SK-N-SH (cell line): ENCODE data around the gene VAMP1. TPM values are rescaled to one million over a fixed set of nuclear protein-coding genes. Genes with fewer than 3 reads are reported as not detected.

ENCODE experiments used
- CTCF ChIA-PET: fragments of 300-600, 350-600 bp; formaldehyde crosslinking; extraction: SDS; loops from one replicate; lab custom pipeline; 2021; lab: Yijun Ruan, JAX
- POLR2A ChIA-PET: fragments of 350-600 bp; sonication (Branson Sonifier 250); formaldehyde crosslinking; extraction: SDS; loops from one replicate; lab custom pipeline; 2020; ENCODE audit warnings: antibody characterized with exemption, inconsistent platforms; lab: Yijun Ruan, JAX
- DNase-seq: peaks from one replicate; pipeline ENCODE4 v3.0.0; 2012
- H2AFZ ChIP-seq: fragments of 200-600 bp; sonication (generic); 2 replicates; pipeline ENCODE4 v1.8.1; 2016; ENCODE audit warnings: antibody characterized with exemption, mild to moderate bottlenecking, low read depth
- H3F3A ChIP-seq: fragments of 200-600 bp; sonication (generic); replicated peaks from 2 replicates; pipeline ENCODE3; 2016; ENCODE audit warnings: antibody characterized with exemption, mild to moderate bottlenecking; ENCODE audit not compliant: insufficient read depth
- H3K27ac ChIP-seq, 2 experiments: fragments of 200-500 bp in 1 of 2; fragments of 200-600 bp in 1 of 2; sonication (Bioruptor generic) in 1 of 2; sonication (generic), shearing (Covaris generic) in 1 of 2; 2 replicates each; pipeline versions ENCODE4 v1.5.1 to v1.6.1; 2014 to 2016; ENCODE audit warnings: low read depth in 2 of 2, inconsistent platforms in 1 of 2, low read length in 1 of 2, mild to moderate bottlenecking in 1 of 2, mixed read lengths in 1 of 2
- H3K27me3 ChIP-seq: fragments of 200-600 bp; sonication (generic), shearing (Covaris generic); 2 replicates; pipeline ENCODE4 v1.6.1; 2016; ENCODE audit warnings: mixed run types; ENCODE audit not compliant: insufficient read depth
- H3K36me3 ChIP-seq, 2 experiments: fragments of 200-500 bp in 1 of 2; fragments of 200-600 bp in 1 of 2; sonication (Bioruptor generic) in 1 of 2; sonication (generic) in 1 of 2; replicated peaks in 1 of 2; 2 replicates each; pipeline versions ENCODE3 to v1.5.1; 2014 to 2016; ENCODE audit warnings: low read length in 1 of 2, mild to moderate bottlenecking in 1 of 2; ENCODE audit not compliant: insufficient read depth in 2 of 2, control insufficient read depth in 1 of 2
- H3K4me1 ChIP-seq, 2 experiments: fragments of 200-500 bp in 1 of 2; fragments of 200-600 bp in 1 of 2; sonication (Bioruptor generic) in 1 of 2; sonication (generic), shearing (Covaris generic) in 1 of 2; 2 replicates each; pipeline versions ENCODE4 v1.5.1 to v1.6.1; 2014 to 2016; ENCODE audit warnings: low read depth in 1 of 2, low read length in 1 of 2, mixed run types in 1 of 2; ENCODE audit not compliant: insufficient read depth in 2 of 2, control insufficient read depth in 1 of 2
- H3K4me2 ChIP-seq: fragments of 200-600 bp; sonication (generic), shearing (Covaris generic); 2 replicates; pipeline ENCODE4 v1.6.1; 2017; ENCODE audit warnings: mixed run types
- H3K4me3 ChIP-seq, 2 experiments: fragments of 200-500 bp in 1 of 2; fragments of 200-600 bp in 1 of 2; sonication (Bioruptor generic) in 1 of 2; sonication (generic), shearing (Covaris generic) in 1 of 2; 2 replicates each; pipeline versions ENCODE4 v1.5.1 to v1.8.1; 2014 to 2016; ENCODE audit warnings: low read depth in 2 of 2, inconsistent platforms in 1 of 2, low read length in 1 of 2, mild to moderate bottlenecking in 1 of 2, mixed read lengths in 1 of 2, moderate library complexity in 1 of 2
- H3K79me2 ChIP-seq: fragments of 200-600 bp; sonication (generic); 2 replicates; pipeline ENCODE4 v1.8.1; 2017; ENCODE audit warnings: mild to moderate bottlenecking; ENCODE audit not compliant: insufficient read depth
- H3K9ac ChIP-seq: fragments of 200-600 bp; sonication (generic); 2 replicates; pipeline ENCODE4 v1.6.1; 2017; ENCODE audit warnings: mixed run types
- H3K9me2 ChIP-seq: fragments of 200-600 bp; sonication (generic); 2 replicates; pipeline ENCODE4 v1.6.1; 2017; ENCODE audit warnings: mixed run types
- H3K9me3 ChIP-seq: fragments of 200-600 bp; sonication (generic); 2 replicates; pipeline ENCODE4 v1.6.1; 2017; ENCODE audit warnings: mixed run types, mild to moderate bottlenecking, moderate library complexity
- H4K20me1 ChIP-seq: fragments of 200-600 bp; sonication (generic); 2 replicates; pipeline ENCODE4 v1.6.1; 2017; ENCODE audit warnings: mild to moderate bottlenecking, mixed run types; ENCODE audit not compliant: insufficient read depth
- EP300 ChIP-seq, 2 experiments: IDR thresholded peaks; 2 replicates each; pipeline versions ENCODE4 v1.4.0 to v1.6.1; 2012; ENCODE audit warnings: borderline replicate concordance in 1 of 2, low read depth in 1 of 2, low read length in 1 of 2
- FOSL2 ChIP-seq: IDR thresholded peaks from 2 replicates; pipeline ENCODE4 v1.4.0; 2012; ENCODE audit warnings: low read depth, mild to moderate bottlenecking, moderate library complexity, borderline replicate concordance
- FOXM1 ChIP-seq: IDR thresholded peaks from 2 replicates; pipeline ENCODE4 v1.4.0; 2012; ENCODE audit warnings: low read depth, mild to moderate bottlenecking
- JUND ChIP-seq: IDR thresholded peaks from 2 replicates; pipeline ENCODE4 v1.4.0; 2012
- MEF2A ChIP-seq: IDR thresholded peaks from 2 replicates; pipeline ENCODE4 v1.4.0; 2012; ENCODE audit warnings: low read depth, borderline replicate concordance
- NFIC ChIP-seq: IDR thresholded peaks from 2 replicates; pipeline ENCODE4 v1.4.0; 2012; ENCODE audit warnings: borderline replicate concordance
- POLR2AphosphoS5 ChIP-seq: IDR thresholded peaks from 2 replicates; pipeline ENCODE4 v1.6.1; 2012; ENCODE audit warnings: low read depth, low read length
- RAD21 ChIP-seq: IDR thresholded peaks from 2 replicates; pipeline ENCODE4 v1.6.1; 2012; ENCODE audit warnings: mild to moderate bottlenecking, low read length
- RCOR1 ChIP-seq: fragments of 150-350 bp; IDR thresholded peaks from 2 replicates; pipeline ENCODE4 v1.6.1; 2017; ENCODE audit warnings: antibody characterized with exemption, low read length
- SMC3 ChIP-seq: IDR thresholded peaks from 2 replicates; pipeline ENCODE4 v1.6.1; 2012; ENCODE audit warnings: low read depth, low read length, improper control_type of control experiment
- TAF1 ChIP-seq: IDR thresholded peaks from 2 replicates; pipeline ENCODE4 v1.6.1; 2012; ENCODE audit warnings: low read depth, mild to moderate bottlenecking, low read length, moderate library complexity, borderline replicate concordance
- TCF12 ChIP-seq: IDR thresholded peaks from 2 replicates; pipeline ENCODE4 v1.4.0; 2012
- YY1 ChIP-seq: IDR thresholded peaks from 2 replicates; pipeline ENCODE4 v1.4.0; 2012; ENCODE audit warnings: low read depth, mild to moderate bottlenecking
- WGBS: methylation state at CpG from one replicate; pipeline ENCODE4 v1.1.6; 2017; ENCODE audit warnings: low lambda C conversion rate; 5-methylcytosine and 5-hydroxymethylcytosine counted together
- polyA plus RNA-seq, 3 experiments: library from polyadenylated mRNA; depleted of rRNA; stranded (reverse); fragments of >200 nt; gene quantifications; 2 replicates each; pipeline ENCODE4 v1.2.3, GENCODE V29; 2012
- TF ChIP-seq, protein P1 (sequence below): IDR thresholded peaks from 2 replicates; pipeline ENCODE4; 2012
- TF ChIP-seq, protein P2 (sequence below): IDR thresholded peaks from 2 replicates; pipeline ENCODE4 v1.4.0; 2012; ENCODE audit warnings: low read depth, borderline replicate concordance
- TF ChIP-seq, protein P3 (sequence below): IDR thresholded peaks from 2 replicates; pipeline ENCODE4 v1.6.1; 2012; ENCODE audit warnings: mild to moderate bottlenecking, low read depth, low read length, moderate library complexity
- TF ChIP-seq, protein P4 (sequence below): fragments of 150-350 bp; IDR thresholded peaks from 2 replicates; pipeline ENCODE4 v1.6.1; 2017; ENCODE audit warnings: antibody characterized with exemption, low read length, low read depth, borderline replicate concordance
- TF ChIP-seq, protein P5 (sequence below): IDR thresholded peaks from 2 replicates; pipeline ENCODE4 v1.4.0; 2012; ENCODE audit warnings: low read depth, borderline replicate concordance

The VAMP1 gene
- polyA plus RNA-seq, 1 of the 3 experiments (the other 2 are of a cell fraction): 36.8 TPM

DNA sequence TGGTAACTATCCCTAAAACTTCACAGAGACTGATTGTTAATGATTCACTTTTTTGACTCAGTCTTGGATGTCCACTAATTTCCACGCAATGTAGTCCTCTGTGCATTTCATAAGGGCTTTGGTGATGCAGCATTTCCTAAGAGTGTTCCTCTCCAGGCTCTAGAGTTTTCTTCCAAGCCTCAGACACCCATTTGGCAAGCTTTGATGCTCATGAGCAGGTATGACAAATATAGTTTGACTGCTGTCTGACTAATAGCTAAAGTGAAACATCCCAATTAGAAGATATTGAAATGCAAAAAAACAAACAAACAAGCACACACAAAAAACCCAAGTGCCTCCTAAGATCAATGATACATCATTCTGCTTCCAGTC, 1.5 kb upstream of the VAMP1 start:
- H3K4me2 ChIP-seq: no peak overlapping the region
- POLR2A ChIA-PET: interaction anchor here (2.2 to 2.9 kb wide), 2 partner anchors 21 to 64 kb away, joined by 16 to 23 read pairs; partner anchors contain the start of gene MRPL51

More for the DNA sequence above, 1.5 kb upstream of the VAMP1 start:
- TF ChIP-seq MEF2A (no peak), RCOR1 (no peak), FOXM1 (no peak), RAD21 (no peak), SMC3 (no peak), TCF12 (no peak), YY1 (no peak), EP300 (IDR thresholded peaks at IDR 0.05; ENCODE audit: borderline replicate concordance in 1 of 2, low read depth in 1 of 2, low read length in 1 of 2) (no peak), JUND (no peak), TAF1 (no peak), POLR2AphosphoS5 (no peak), FOSL2 (no peak), NFIC (no peak)
- TF ChIP-seq, protein P1, sequence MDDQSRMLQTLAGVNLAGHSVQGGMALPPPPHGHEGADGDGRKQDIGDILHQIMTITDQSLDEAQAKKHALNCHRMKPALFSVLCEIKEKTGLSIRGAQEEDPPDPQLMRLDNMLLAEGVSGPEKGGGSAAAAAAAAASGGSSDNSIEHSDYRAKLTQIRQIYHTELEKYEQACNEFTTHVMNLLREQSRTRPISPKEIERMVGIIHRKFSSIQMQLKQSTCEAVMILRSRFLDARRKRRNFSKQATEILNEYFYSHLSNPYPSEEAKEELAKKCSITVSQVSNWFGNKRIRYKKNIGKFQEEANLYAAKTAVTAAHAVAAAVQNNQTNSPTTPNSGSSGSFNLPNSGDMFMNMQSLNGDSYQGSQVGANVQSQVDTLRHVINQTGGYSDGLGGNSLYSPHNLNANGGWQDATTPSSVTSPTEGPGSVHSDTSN: no peak
- TF ChIP-seq, protein P2, sequence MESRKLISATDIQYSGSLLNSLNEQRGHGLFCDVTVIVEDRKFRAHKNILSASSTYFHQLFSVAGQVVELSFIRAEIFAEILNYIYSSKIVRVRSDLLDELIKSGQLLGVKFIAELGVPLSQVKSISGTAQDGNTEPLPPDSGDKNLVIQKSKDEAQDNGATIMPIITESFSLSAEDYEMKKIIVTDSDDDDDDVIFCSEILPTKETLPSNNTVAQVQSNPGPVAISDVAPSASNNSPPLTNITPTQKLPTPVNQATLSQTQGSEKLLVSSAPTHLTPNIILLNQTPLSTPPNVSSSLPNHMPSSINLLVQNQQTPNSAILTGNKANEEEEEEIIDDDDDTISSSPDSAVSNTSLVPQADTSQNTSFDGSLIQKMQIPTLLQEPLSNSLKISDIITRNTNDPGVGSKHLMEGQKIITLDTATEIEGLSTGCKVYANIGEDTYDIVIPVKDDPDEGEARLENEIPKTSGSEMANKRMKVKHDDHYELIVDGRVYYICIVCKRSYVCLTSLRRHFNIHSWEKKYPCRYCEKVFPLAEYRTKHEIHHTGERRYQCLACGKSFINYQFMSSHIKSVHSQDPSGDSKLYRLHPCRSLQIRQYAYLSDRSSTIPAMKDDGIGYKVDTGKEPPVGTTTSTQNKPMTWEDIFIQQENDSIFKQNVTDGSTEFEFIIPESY: no peak
- TF ChIP-seq, protein P3, sequence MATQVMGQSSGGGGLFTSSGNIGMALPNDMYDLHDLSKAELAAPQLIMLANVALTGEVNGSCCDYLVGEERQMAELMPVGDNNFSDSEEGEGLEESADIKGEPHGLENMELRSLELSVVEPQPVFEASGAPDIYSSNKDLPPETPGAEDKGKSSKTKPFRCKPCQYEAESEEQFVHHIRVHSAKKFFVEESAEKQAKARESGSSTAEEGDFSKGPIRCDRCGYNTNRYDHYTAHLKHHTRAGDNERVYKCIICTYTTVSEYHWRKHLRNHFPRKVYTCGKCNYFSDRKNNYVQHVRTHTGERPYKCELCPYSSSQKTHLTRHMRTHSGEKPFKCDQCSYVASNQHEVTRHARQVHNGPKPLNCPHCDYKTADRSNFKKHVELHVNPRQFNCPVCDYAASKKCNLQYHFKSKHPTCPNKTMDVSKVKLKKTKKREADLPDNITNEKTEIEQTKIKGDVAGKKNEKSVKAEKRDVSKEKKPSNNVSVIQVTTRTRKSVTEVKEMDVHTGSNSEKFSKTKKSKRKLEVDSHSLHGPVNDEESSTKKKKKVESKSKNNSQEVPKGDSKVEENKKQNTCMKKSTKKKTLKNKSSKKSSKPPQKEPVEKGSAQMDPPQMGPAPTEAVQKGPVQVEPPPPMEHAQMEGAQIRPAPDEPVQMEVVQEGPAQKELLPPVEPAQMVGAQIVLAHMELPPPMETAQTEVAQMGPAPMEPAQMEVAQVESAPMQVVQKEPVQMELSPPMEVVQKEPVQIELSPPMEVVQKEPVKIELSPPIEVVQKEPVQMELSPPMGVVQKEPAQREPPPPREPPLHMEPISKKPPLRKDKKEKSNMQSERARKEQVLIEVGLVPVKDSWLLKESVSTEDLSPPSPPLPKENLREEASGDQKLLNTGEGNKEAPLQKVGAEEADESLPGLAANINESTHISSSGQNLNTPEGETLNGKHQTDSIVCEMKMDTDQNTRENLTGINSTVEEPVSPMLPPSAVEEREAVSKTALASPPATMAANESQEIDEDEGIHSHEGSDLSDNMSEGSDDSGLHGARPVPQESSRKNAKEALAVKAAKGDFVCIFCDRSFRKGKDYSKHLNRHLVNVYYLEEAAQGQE: no peak
- TF ChIP-seq, protein P4, sequence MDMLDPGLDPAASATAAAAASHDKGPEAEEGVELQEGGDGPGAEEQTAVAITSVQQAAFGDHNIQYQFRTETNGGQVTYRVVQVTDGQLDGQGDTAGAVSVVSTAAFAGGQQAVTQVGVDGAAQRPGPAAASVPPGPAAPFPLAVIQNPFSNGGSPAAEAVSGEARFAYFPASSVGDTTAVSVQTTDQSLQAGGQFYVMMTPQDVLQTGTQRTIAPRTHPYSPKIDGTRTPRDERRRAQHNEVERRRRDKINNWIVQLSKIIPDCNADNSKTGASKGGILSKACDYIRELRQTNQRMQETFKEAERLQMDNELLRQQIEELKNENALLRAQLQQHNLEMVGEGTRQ: no peak
- TF ChIP-seq, protein P5, sequence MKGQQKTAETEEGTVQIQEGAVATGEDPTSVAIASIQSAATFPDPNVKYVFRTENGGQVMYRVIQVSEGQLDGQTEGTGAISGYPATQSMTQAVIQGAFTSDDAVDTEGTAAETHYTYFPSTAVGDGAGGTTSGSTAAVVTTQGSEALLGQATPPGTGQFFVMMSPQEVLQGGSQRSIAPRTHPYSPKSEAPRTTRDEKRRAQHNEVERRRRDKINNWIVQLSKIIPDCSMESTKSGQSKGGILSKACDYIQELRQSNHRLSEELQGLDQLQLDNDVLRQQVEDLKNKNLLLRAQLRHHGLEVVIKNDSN: no peak
- Histone ChIP-seq H3K27ac (no peak overlapping the region), H3K9me2 (no peaks in the 10 kb centered on the region), H3K79me2 (peaks cover 32% of the 10 kb centered on the region), H4K20me1 (no peaks in the 10 kb centered on the region), H3K9ac (no peak overlapping the region), H3F3A (peaks cover 11% of the 10 kb centered on the region), H3K36me3 (peaks cover 0 to 2% of the 10 kb centered on the region in 2 experiments), H3K4me3 (no peak overlapping the region), H2AFZ (no peak overlapping the region), H3K4me1 (peaks cover 4 to 13% of the 10 kb centered on the region in 2 experiments; a peak in 2 of 4 replicates), H3K9me3 (no peaks in the 10 kb centered on the region), H3K27me3 (no peaks in the 10 kb centered on the region)
- no peak for DNase-seq
- CTCF ChIA-PET: interaction anchor here (3.2 kb wide), 1 partner anchor 67 kb away, joined by 15 read pairs; no protein-coding TSS in a partner anchor
- WGBS: 65% methylated on average over 1 of the region's 1 CpG
